GM18951 (cell line): ENCODE data around the gene SIX2.

Source experiments
- POLR2A ChIP-seq: IDR thresholded peaks from 4 replicates; pipeline ENCODE4 v1.6.1; 2011; ENCODE audit warnings: mild to moderate bottlenecking; ENCODE audit not compliant: insufficient read length, insufficient read depth; ENCODE audit errors: extremely low read depth
- in situ Hi-C: fragments of 300-500 bp; cut with MboI; formaldehyde crosslinking; loops from one replicate; pipeline ENCODE4 v1.12.0; 2022; ENCODE audit warnings: low sequenced_read_pairs, mixed read lengths, inconsistent platforms; ENCODE audit not compliant: unreplicated experiment

The SIX2 gene

GRCh38 chr2:44965684-44966083, 43.6 kb downstream of the SIX2 start:
- in situ Hi-C loops, result loop anchor here (25.0 kb wide), 3 partner anchors 478 to 928 kb away; no protein-coding TSS in a partner anchor
- no peak for TF ChIP-seq POLR2A

GRCh38 chr2:44964752-44965236, 44.5 kb downstream of the SIX2 start:
- no peak for TF ChIP-seq POLR2A
- in situ Hi-C loops, result loop anchor here (25.0 kb wide), 3 partner anchors 477 to 927 kb away; no protein-coding TSS in a partner anchor

GRCh38 chr2:44962176-44962695, 47.0 kb downstream of the SIX2 start:
- in situ Hi-C loops, result loop anchor here (25.0 kb wide), 3 partner anchors 475 to 925 kb away; no protein-coding TSS in a partner anchor

GRCh38 chr2:44960871-44961270, 48.4 kb downstream of the SIX2 start:
- in situ Hi-C loops, result loop anchor here (25.0 kb wide), 3 partner anchors 474 to 924 kb away; no protein-coding TSS in a partner anchor
- TF ChIP-seq POLR2A, result no peak

More at GRCh38 chr2:44962176-44962695, 47.0 kb downstream of the SIX2 start:
- no peak for TF ChIP-seq POLR2A

- in situ Hi-C loops, result loop anchor here (25.0 kb wide), 3 partner anchors 473 to 923 kb away; no protein-coding TSS in a partner anchor
- no peak for TF ChIP-seq POLR2A
Observed at GRCh38 chr2:44959855-44960254, 49.4 kb downstream of the SIX2 start.

GRCh38 chr2:44957656-44958327, 51.5 kb downstream of the SIX2 start:
- TF ChIP-seq POLR2A, result no peak
- in situ Hi-C loops, result loop anchor here (25.0 kb wide), 3 partner anchors 470 to 920 kb away; no protein-coding TSS in a partner anchor

GRCh38 chr2:44956843-44957242, 52.4 kb downstream of the SIX2 start:
- no peak for TF ChIP-seq POLR2A
- in situ Hi-C loops, result loop anchor here (25.0 kb wide), 3 partner anchors 470 to 920 kb away; no protein-coding TSS in a partner anchor

- in situ Hi-C loops, result loop anchor here (25.0 kb wide), 3 partner anchors 468 to 918 kb away; no protein-coding TSS in a partner anchor
- TF ChIP-seq POLR2A, result no peak
Observed at GRCh38 chr2:44955593-44956392, 53.5 kb downstream of the SIX2 start.
